GM19023 (cell line): ENCODE measurements around the gene CFAP251.
"Not testable (repeated sequence)": the region's sequence is repeated elsewhere in the genome, so short reads cannot be mapped to it uniquely, and the experiment has no call there.

Source experiments
- ATAC-seq: cut with Tn5 transposase; IDR thresholded peaks from one replicate; pipeline ENCODE4 v1.9.1; 2021; ENCODE audit warnings: mild to moderate bottlenecking, moderate library complexity; ENCODE audit not compliant: unreplicated experiment

Gene CFAP251

GRCh38 chr12:121899590-121899989 lies 18.8 kb upstream of the CFAP251 start:
- no peak for ATAC-seq

- no peak for ATAC-seq
Measured at GRCh38 chr12:121903202-121903601, 15.2 kb upstream of the CFAP251 start.

GRCh38 chr12:121905746-121906145 lies 12.6 kb upstream of the CFAP251 start:
- ATAC-seq = no peak

GRCh38 chr12:121908702-121909101 lies 9.7 kb upstream of the CFAP251 start:
- ATAC-seq = no peak

- ATAC-seq = no peak
Measured at GRCh38 chr12:121911824-121912585, 6.4 kb upstream of the CFAP251 start.

- ATAC-seq = no peak
Measured at GRCh38 chr12:121915841-121916321, 2.5 kb upstream of the CFAP251 start.

- no peak for ATAC-seq
Measured at GRCh38 chr12:121916719-121917118, 1.7 kb upstream of the CFAP251 start.

- ATAC-seq = no peak
Measured at GRCh38 chr12:121918679-121919038, 267 bp downstream of the CFAP251 start.

- no peak for ATAC-seq
Measured at GRCh38 chr12:121921066-121921465, 2.7 kb downstream of the CFAP251 start.

- no peak for ATAC-seq
Measured at GRCh38 chr12:121925358-121925695, 6.9 kb downstream of the CFAP251 start.

GRCh38 chr12:121926874-121927706 lies 8.7 kb downstream of the CFAP251 start:
- no peak for ATAC-seq

GRCh38 chr12:121927813-121928212 lies 9.4 kb downstream of the CFAP251 start:
- ATAC-seq = no peak

GRCh38 chr12:121929545-121929944 lies 11.2 kb downstream of the CFAP251 start:
- ATAC-seq = not testable (repeated sequence)

GRCh38 chr12:121930862-121931261 lies 12.5 kb downstream of the CFAP251 start:
- no peak for ATAC-seq

GRCh38 chr12:121932176-121932536 lies 13.8 kb downstream of the CFAP251 start:
- no peak for ATAC-seq

GRCh38 chr12:121932914-121933521 lies 14.6 kb downstream of the CFAP251 start:
- no peak for ATAC-seq

GRCh38 chr12:121933522-121934308 lies 15.3 kb downstream of the CFAP251 start:
- no peak for ATAC-seq

GRCh38 chr12:121934309-121934664 lies 15.9 kb downstream of the CFAP251 start:
- ATAC-seq = no peak

- ATAC-seq = no peak
Measured at GRCh38 chr12:121937654-121938053, 19.3 kb downstream of the CFAP251 start.

- no peak for ATAC-seq
Measured at GRCh38 chr12:121939186-121939585, 20.8 kb downstream of the CFAP251 start.
